HG02588 (cell line): ENCODE measurements around the gene SLC46A2.

Source experiments
- ATAC-seq: cut with Tn5 transposase; IDR thresholded peaks from one replicate; pipeline ENCODE4 v1.9.1; 2021; ENCODE audit warnings: mild to moderate bottlenecking, moderate library complexity; ENCODE audit not compliant: unreplicated experiment

Gene SLC46A2, protein sequence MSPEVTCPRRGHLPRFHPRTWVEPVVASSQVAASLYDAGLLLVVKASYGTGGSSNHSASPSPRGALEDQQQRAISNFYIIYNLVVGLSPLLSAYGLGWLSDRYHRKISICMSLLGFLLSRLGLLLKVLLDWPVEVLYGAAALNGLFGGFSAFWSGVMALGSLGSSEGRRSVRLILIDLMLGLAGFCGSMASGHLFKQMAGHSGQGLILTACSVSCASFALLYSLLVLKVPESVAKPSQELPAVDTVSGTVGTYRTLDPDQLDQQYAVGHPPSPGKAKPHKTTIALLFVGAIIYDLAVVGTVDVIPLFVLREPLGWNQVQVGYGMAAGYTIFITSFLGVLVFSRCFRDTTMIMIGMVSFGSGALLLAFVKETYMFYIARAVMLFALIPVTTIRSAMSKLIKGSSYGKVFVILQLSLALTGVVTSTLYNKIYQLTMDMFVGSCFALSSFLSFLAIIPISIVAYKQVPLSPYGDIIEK

DNA sequence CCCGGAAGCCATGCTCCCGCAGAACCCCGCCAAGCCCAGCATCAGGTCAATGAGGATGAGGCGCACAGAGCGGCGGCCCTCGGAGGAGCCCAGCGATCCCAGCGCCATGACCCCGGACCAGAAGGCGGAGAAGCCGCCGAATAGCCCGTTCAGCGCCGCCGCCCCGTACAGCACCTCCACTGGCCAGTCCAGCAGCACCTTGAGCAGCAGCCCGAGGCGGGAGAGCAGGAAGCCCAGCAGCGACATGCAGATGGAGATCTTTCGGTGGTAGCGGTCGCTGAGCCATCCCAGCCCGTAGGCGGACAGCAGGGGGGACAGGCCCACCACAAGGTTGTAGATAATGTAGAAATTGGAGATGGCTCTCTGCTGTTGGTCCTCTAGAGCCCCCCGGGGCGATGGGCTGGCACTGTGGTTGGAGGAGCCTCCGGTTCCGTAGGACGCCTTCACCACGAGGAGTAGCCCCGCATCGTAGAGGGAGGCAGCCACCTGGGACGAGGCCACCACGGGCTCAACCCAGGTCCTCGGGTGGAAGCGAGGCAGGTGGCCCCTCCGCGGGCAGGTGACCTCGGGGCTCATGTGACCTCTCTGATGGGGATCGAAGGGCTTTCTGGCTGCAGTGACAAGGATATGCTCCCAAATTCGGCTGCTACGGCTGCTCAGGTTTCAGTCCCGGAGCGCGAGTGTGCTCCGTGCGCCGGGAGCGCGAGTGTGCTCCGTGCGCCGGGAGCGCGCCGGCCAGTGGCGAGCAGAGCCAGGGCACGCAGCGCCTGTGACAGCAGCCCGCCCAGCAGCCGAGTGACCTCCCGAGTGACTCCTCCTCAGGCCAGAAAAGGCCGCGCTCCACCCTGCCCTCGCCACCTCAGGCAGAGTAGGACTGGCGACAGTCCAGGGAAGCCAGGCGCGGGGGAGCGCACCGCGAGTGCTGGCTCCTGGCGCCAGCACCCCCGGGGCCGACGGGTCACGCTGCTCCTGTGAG, at the start of gene SLC46A2:
SLC46A2 (minus strand) TSS at position 771 of the 976 bp plus-strand sequence; CDS start at position 576, 195 bp downstream.
- ATAC-seq, result no peak

DNA sequence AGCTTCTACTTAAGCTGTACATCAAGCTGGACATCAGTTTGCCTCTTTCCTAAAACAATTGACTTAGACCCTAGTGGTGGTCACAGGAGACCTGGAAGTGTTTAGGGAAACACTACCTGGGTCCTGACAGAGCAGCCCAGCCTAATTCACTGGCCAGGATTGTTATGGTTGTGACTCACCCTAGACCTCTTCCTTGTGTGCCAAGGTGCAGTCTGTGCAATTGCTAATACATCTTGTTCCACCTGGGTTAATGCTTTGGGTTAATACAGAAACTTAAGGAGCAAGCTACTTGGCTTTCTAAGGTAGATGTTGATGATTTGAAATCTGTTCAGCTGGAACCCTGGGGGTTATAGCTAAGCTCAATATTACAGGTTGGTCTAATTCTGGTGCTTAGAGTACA, 48.7 kb upstream of the SLC46A2 start:
- ATAC-seq, result no peak

DNA sequence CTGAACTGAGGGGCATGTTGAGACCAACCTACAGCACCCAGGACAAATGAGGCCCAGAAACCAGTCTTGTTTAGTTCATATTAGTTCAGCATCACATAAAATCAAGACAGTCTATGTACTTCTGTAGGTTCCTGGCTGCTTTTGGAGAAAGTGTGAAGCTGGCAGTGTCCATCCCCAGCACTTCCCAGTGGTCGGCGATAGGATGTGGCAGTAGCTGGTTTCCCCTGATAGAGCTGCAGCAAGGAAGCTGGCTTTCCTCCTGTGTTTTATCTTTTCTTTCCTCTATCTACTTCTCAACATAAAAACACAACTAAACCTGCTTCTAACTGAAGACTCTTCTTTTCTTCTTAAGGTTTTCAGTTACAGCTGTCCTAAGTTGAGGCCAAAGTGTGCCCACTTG, 43.0 kb upstream of the SLC46A2 start:
- ATAC-seq, result no peak

DNA sequence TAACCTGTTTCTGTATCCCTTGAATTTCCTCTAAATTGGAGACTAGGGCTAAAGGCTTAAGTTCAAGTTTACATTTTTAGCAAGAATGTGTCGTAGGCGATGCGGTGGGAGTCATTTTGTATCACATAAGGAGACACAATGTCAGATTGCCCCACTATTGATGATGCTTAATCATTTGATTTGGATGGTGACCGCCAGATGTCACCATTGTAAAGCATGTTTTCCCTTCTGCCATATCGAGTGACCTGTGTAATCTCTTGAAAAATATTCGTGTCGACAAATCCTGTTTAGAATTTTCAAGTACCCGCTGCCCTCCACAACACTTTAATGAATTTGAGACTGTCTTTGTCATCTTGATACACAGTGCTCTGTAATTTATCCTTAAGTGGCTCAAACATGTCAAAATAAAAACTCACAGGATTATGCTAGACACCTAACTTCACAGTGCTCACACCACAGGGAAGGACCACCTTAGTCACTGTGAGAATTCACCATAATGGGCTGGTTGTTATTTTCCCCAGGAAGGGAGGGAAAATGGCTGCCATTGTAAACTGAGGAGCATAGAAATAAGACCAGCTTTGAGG, 34.5 kb upstream of the SLC46A2 start:
- ATAC-seq, result no peak

DNA sequence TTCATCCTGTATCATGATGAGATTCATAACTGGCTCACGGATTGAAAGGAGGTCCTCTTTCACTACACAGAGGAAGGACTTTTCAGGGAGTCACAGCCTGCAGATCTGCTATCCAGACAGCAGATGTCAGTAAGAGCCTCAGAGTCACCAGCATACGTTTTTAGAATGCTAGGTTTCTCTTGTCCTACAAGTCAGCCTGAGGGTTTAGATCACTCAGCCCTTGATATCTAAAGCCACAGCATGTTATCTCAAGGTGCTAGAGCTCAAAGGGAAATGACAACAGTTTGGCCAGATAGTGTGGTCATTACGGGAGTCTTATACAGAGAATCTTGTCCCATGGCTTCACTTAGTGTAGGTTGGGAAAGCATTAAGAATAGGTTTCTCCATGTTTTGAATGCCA, 30.9 kb upstream of the SLC46A2 start:
- no peak for ATAC-seq

DNA sequence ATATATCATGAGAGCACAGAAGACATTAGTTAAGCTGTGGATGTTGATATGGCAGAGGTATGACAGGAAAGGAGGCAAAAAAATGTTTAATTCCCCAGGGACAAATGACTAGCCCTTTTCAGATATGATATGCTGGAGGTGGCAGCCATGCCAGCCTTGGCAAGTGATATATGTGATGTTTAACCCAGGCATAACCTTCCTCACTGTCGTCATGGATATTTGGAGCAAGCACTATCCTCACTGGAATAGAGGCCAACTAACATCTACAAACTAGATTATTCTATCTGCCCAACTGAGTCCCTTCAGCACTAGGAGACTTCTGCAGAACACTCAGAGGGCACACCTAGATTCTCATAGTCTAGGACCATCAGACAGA, 27.3 kb upstream of the SLC46A2 start:
- no peak for ATAC-seq

DNA sequence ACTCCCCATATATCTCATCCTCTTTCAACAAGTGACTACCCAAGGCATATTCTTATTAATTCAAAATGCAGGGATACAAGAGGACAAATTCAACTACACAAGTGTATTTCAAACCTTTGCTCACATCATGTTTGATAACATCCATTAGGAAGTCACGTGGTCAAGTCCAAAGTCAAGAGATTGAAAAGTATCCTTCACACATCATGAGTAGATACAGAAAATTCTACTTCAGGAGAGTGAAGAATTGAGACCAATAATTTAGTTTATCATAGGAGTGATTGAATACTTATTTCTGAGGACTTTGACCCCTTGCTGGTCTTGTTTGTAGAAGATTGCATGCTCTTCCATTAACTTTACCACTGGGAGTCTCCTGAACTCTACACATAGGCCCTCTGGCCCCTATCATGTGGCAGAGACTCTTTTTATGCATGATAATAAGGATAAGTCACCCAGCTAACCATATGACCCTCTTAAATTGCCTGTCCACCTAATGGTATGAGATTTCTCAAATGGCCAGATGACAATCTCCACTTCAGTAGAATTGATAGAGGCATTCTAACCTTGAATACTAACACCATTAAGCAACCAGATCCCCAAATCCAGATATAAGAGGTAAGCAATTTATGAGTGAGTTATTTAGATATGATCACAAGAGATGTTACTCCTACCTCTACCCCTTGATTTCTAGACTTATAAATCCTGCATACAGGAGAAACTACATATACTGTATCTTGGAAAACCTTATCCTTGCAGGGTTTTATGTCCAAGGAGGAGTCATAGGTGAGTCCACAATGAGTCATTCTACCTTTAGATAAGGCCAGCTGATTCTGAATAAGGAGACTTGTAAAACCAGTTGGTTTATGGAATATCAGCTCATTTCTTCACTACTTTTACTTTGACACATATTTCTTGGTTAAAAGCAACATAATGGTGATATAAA, 26.6 kb upstream of the SLC46A2 start:
- ATAC-seq, result no peak

DNA sequence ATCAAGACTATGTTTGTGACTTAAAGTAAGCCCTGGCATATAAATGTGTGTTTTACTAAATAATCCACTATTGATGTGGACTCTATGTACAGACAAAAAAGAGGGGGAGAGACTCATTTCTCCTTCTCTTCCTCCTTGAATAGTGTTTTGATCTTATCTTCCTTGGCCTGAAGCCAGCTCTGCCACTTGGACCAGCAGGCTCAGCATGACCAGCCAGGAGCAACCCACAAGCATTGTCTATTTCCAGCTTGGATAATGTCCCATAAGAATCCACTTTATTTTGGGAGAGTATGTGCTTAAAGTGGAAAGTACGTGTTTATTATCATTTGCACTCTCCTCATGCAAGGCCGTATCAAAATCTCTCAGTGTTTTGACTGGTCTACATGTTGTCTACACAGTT, 23.8 kb upstream of the SLC46A2 start:
- ATAC-seq, result no peak

DNA sequence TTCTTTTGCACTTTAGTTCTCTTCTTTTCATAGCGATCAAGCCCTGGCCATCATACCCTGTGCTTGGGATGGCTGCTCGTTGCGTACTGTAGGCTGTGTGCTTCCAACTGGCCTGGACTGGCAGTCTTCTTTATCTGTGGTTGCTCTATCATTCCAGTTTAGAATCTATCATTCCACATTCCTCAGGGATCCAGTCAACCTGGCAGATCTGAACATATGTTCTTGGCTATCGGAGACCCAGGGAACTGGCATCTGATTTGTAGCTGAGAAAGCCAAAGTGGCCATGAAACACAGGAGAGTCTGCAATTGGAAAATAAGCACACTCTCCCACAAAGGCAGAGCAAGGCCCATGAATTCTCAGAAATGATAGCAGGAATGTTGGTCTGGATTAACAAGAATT, 22.6 kb upstream of the SLC46A2 start:
- ATAC-seq, result no peak

DNA sequence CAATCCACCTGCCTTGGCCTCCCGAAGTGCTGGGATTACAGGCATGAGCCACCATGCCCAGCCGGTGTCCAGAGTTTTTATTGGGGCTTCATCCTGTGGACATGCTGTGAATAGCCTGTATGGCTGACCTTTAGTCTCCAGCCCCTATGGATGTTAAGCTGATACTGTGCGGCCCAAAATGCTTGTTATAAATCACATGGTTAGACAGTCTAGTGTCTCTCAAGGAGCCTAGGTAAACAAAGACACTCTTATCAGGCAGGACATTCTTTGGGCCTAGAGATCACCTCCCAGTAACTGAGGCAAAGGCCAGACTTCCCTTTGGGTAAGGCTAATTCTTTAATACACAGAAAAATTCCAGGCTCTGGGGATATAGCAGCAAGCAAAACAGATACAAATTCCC, 22.0 kb upstream of the SLC46A2 start:
- ATAC-seq, result no peak

DNA sequence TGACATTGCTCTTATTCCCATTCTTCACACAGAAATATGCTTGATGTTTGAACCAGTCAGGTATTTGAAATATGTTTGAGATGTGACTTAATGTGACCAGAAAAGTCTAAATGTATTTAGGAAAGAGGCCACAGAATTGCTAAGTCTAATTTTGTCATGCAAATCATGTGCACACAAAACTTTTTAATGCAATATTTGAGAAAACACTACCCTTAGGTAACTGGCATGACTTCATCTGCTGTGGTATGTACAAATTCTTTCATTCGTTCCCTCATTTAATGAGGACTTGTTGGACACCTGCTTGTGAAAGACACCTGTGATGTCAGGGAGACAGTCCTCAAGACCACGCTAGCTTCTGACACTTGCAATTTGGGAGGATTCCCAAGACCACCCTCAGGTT, 21.1 kb upstream of the SLC46A2 start:
- no peak for ATAC-seq

DNA sequence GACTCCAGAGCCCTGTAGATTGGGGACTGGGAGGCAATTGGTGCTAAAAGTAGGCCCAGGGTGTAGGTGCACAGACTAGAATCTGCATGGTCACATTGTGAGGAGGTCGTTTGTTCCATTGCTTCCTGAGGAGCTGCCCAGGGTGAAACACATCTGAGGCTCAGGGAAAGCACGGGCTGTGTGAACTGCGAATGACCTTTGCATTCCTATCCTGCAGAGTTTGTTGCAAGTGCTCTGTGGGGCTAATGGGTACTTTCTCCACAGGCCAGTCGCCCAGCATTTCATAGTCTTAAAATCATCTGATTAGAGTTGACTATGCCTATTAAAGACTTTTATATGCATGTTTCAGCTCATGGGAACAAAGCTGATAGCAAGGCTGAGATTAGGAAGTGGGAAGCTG, 14.4 kb upstream of the SLC46A2 start:
- no peak for ATAC-seq

DNA sequence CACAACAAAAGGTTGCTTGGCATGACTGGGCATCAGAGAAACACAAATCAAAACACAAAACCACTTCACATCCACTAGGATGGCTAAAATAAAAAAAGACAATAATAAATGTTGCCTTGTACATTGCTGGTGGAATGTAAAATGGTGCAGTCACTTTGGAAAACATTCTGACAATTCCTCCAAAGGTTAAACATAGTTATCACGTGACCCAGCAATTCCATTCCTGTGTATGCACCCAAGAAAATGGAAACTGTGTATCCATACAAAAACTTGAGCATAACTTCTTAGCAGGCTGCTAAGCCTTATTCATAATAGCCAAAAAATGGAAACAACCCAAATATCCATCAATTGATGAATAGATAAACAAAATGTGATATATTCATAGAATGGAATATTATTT, 10.2 kb upstream of the SLC46A2 start:
- ATAC-seq, result no peak

DNA sequence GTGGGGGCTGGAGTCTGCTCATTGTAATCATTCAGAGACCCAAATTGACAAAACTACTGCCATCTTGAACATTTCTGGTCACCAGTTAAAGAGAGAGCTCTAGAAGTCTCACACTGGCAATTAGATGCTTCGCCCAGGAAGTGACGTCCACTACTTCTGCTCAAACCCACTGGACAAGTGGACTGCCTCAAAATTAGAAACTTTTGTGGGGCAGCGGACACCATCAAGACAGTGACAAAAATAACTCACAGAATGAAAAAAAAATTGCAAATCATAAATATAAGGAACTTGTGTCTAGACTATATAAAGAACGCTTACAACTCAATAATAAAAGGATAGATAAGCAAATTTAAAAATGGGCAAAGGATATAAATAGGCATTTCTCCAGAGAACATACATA, 9.8 kb upstream of the SLC46A2 start:
- no peak for ATAC-seq

DNA sequence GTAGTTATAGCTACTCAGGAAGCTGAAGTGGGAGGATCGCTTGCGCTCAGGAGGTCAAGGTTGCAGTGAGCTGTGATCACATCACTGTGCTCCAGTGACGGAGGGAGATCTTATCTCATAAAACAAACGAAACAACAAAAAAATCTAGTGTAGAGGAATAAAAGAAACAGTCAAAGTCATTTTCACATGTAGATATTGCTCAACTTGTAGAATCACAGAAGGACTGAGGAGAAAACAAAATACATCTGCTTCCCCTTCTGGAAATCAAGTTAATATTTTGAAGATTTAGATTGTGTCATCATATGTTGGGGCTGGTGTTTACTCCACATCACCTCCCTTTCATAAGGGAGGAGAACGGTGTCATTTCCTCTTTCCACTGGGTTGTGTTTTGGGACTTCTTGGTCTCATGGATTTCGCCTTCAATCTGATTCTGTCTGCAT, 8.2 kb upstream of the SLC46A2 start:
- ATAC-seq, result no peak

DNA sequence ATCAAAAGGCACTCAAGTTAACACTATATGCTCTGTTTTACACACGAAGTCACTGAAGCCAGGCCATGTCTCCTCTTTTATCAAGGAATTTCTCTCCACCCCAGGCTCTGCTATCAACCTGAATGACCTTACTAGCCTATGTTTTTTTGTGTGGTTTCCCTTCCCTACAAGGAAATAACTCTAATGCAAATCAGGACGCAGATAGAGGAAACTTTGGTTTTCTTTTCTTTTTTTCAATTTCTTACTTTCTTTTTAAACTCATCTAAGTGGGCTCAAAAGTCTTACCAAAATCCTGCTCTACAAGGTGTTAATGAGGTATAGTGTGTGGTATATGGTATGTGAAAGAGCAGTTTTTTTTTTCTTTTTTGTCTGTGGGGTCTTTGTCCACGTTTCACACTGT, 5.5 kb upstream of the SLC46A2 start:
- no peak for ATAC-seq

DNA sequence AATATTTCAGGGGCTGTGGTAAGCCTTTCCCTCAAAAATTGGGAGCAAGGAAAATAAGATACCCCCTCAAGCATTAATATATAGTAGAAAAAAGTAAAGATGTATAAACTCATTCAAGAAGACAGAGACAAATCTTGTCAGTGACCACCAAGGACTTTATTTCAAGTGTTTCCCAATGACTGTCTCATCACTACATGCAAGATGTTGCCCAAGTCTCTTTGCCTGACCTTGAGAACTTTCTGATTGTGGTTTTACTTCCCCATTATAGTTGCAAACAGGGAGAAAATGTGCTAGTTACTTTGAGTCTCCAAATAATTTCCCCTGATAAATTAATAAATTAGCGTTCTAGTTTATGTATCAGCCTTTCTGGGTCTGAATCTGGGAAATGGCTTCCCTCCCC, 4.0 kb upstream of the SLC46A2 start:
- no peak for ATAC-seq

DNA sequence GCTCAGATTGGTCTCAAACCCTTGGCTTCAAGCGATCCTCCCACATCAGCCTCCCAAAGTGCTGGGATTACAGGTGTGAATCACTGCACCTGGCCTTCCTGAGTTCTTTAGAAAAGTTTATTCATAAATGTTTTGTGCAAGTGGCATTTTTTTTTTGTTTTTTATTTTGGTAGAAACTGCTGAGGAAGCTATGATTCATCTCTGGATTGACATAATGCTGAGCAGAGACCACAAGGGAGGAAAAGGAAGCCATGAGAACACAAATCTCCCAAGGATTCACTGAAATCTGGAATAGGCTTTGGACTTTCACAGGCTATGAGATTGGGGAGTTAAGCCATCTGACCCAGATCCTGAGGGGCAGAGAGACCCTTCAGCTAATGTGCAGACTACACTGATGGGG, 3.4 kb upstream of the SLC46A2 start:
- no peak for ATAC-seq

DNA sequence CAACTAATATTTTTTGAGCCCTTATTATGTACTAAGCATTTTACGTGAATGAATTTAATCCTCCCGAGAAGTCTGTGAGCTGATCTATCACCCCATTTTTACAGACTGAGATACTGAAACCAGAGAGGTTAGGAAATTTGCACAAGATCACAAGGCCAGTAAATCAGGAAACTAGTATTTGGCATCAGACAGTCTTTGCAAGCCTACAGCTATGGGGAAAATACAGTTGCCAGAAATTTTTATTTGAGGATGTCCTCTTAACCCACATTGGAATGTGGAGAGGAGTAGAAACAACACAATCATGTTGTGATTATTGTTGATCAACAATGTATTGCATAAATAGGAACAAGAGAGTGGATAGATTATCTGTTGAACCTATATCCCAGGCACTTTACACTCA, 2.3 kb upstream of the SLC46A2 start:
- ATAC-seq, result no peak

DNA sequence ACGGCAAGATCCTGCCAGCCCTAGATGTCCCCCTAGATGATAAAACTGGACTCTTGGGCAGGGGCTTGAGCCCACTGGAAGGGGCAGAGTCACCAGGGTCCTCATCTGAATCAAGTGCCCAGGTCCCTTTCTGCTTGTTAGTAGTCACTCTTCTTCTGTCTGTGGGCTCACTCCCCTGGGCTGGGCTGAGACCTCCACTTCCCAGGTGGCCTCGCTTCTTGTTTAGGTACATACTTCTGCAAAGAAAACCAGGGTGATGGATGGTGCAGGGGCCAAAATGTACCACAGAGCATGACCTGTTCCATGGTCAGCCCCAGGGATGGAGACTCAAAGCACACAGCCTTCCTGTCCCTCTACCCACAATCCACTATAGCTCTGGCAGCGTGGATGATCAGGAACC, 845 bp upstream of the SLC46A2 start:
- ATAC-seq, result no peak
